Placental pericyte (primary cell): Measurements from ENCODE around the gene MACROD2. TPM values are rescaled to one million over a fixed set of nuclear protein-coding genes. Genes with fewer than 3 reads are reported as not detected.

Experiments
- small RNA-seq: library from RNA; depleted of rRNA; stranded (forward); fragments of <200 nt; gene quantifications from one replicate; pipeline ENCODE3, GENCODE V24; 2012; ENCODE audit warnings: low replicate concordance
- total RNA-seq: library from RNA; depleted of rRNA; stranded (reverse); fragments of >200 nt; gene quantifications from 2 replicates; pipeline ENCODE4 v1.2.3, GENCODE V29; 2012

Gene MACROD2
- total RNA-seq, result 0.29 and 0.88 TPM in 2 replicates

DNA sequence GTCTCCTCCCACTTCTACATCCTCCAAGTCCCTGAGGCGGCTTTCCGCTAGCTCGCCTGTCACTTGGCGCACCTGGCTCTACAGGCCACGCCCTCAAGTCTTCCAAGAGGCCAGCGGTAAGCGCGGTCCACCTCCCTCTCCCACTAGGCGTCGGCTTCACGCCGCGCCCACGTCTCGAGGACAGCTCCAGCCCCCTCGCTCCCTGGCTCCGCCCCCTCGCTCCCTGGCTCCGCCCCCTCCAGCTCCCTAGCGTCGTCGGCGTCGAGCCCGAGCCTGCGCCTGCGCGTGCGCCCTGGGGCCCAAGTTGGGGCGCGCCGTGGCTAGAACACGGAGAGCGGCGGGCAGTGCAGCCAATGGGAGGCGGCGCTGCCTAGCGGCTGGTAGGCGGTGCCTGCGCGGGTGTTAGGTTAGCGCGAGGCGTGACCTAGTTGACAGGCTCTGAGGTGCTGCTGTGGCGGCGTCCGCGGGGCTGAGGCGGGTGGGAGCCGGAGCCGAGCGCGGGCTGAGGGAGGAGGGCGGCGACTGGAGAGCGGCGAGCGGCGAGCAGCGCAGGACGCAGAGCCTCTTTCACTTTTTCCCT lies at the start of gene MACROD2:
Gene MACROD2, plus strand, starts transcription at position 431 of the 580 bp plus-strand sequence.

DNA sequence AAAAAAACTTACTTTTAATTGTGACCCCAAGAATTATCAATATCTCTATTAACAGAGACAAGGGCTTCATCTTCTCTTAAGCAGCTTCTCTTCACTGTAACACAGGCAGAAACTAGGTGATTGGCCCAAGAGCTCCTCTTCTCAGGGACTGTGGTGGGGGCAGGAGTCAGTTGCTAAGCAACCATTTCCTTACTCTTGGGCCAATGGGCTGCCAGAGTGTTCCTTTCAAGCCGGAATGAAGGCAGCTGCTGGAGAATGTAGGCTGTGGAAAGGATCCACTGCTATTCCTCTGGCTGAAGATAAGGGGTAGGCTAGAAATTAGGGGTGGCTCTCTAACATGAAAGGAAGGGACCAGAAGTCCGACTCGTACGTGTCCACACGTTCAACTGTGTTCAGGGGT lies 4.9 kb upstream of the MACROD2 start, which contains the start of gene SEL1L2:
Gene SEL1L2, minus strand, starts transcription at position 150 of the 400 bp plus-strand sequence. Its CDS starts 80 bp downstream, at position 70.

DNA sequence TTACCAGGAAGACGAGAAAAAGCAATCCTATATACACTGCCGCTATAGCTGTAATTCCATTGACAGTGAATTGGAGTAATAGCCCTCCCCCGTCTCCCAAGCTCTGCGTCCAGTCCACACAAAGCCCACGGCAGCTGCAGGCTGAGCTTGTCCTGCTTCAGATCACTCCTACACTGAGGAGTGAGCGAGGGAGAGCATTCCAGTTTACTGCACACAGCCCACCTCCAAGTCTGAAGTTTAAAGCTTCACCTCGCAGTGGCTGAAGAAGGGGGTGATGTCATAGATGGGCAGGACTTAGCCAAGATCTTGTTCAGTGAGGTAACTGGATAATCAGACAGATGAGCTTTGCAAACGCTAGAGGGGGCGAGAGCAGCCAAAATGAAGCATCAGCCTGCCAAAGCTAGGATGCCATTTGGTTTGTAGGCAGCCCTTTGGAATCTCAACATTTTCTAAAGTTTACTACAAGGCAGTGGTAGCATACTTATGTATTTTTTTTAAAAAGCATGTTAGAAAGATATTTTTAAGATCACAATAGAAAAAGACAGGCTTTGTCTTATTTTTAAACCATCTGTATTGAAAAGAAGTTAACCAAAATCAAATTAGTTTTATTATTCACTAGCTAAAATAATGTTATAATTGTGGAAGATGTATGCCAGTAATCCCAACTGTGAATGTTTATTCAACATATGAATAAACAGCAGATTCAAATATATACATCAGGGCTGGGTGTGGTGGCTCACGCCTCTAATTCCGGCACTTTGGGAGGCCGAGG lies 342.3 kb downstream of the MACROD2 start, which contains the start of gene FLRT3:
Gene FLRT3, minus strand, starts transcription at position 213 of the 772 bp plus-strand sequence. CDS start 10,106 bp downstream, outside the sequence.

Small RNA genes lying within 50 kb of the gene (small RNA-seq; reads per million reads assigned to genes)
- gene RN7SL864P (not detected), gene RNA5SP475 (not detected), gene RNU6-1159P (not detected), gene RNU6-115P (0.42 reads per million, percentile 13 among the genes with 10 or more reads in this experiment), gene RNU6-228P (0.36 reads per million, percentile 7 among the genes with 10 or more reads in this experiment), gene RNU6-278P (not detected), gene RPS3P1 (not detected)

Other genes starting within 250 kb of the MACROD2 start
- 9.3 and 12.7 TPM in 2 replicates for gene ESF1, start 210.6 kb upstream of the MACROD2 start, total RNA-seq
- 11.2 and 13.0 TPM in 2 replicates for gene NDUFAF5, start 210.5 kb upstream of the MACROD2 start, total RNA-seq
- not detected in 2 replicates for gene SEL1L2, start 4.9 kb upstream of the MACROD2 start, total RNA-seq